ENCODE measurements around the gene UBN1.

UBN1 gene

DNA sequence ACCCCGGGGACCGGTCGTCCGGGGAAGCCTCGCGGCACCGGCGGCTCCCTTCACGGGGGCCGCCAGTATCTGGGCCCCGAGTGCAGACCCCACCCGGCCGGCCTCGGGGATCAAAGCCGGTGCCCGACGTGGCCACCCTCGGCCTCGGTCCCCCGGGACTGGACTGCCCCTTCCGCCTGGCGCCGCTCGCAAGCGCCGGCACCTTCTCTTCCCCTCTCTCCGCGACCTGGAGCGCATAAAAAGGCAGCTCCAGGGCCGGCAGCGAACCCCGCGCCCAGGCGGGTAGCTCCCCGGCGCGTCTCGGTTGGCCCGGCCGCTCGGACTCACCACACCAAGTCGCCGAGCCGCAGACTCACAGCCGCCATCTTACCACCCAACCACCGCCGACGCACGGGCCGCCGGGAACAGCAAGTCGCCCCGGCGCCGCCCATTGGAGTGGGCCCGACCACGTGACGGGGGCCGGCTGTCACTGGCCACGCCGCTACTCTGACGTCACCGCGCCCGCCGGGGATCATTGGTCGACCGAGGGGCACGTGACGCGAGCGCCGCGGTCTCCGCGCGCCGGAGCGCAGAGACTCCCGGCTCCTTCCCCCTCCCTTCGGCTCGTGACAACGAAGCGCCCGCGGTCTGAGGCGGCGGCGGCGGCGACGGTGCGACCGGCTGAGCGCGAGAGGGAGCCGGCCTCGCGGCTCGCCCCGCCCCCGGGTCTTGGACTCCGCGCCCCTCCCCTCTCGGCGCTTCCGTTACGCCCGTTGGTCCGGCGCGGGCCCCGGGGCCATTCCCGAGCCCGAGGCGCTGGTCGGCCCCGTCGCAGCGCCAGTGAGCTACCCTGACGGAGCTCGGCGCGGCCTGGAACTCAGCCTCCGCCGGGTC lies at the start of gene UBN1, which contains the start of gene GLYR1:
Gene UBN1, plus strand, starts transcription at position 581 of the 873 bp plus-strand sequence. CDS start 5,437 bp downstream, outside the sequence.
Gene GLYR1, minus strand, starts transcription at position 388 of the 873 bp plus-strand sequence. Its CDS starts 23 bp downstream, at position 365.
- peak; percentile 99 to 100 for DNase-seq (ENCODE audit: low read depth in 2 of 2)

- DNase-seq (ENCODE audit: low read depth in 2 of 2) = no peak
These were observed 49.5 kb upstream of the UBN1 start for GRCh38 chr16:4797805-4798252.

- no peak for DNase-seq (ENCODE audit: low read depth in 2 of 2)
These were observed 48.8 kb upstream of the UBN1 start for GRCh38 chr16:4798456-4798855.

- DNase-seq (ENCODE audit: low read depth in 2 of 2) = no peak
These were observed 48.0 kb upstream of the UBN1 start for GRCh38 chr16:4799171-4799855.

- no peak for DNase-seq (ENCODE audit: low read depth in 2 of 2)
These were observed 46.8 kb upstream of the UBN1 start for GRCh38 chr16:4800290-4801041.

DNA sequence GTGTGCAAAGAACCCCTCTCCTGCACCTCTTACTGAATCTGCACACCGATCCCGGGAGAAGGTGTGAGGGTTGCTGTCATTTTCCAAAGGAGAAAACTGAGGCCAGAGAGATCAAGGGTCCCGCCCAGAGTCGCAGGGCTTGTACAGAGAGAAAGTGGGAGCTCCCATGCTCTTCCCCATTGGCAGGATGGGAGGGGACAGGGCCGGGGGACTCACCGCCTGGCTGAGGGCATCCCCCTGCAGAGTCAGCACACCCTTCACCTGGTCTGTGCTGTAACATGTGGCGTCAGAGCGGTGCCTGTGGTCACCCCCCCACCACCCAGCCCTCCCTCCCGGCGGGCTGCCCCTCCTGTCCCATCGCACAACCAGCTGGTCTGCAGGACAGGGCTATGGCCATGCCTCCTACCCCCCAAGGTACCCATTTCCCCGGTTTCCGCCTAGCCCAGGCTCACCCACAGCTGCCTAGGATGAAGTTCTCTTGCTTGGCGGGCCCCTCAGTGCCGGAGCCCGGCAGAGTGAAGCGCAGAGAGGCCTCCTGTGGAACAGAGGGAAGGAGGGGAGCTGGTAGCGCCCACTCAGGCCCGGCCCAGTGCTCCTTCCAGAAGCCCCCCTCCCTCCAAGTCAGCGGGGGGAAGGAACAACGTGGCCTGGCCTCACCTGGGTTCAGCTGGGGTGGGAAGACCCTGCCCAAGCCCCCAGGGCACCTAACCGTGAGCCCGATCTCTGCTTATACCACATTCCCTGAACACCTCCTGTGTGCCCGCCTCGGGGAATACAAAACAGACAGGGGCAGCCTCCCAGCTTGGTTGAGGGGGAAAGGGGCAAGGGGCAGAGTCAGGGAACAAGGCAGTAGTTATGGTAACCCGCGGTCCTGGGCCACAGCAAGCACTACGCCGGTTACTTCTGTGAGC lies 46.0 kb upstream of the UBN1 start:
- DNase-seq (ENCODE audit: low read depth in 2 of 2) = no peak

GRCh38 chr16:4801962-4802658 lies 45.2 kb upstream of the UBN1 start, which contains the start of gene ROGDI:
ROGDI (minus strand) TSS chr16:4802633; CDS start chr16:4802571, 62 bp downstream.
- DNase-seq (ENCODE audit: low read depth in 2 of 2) = peak; percentile 41 to 57

- DNase-seq (ENCODE audit: low read depth in 2 of 2) = peak; percentile 71 to 86
These were observed 44.5 kb upstream of the UBN1 start for GRCh38 chr16:4802659-4803287.

GRCh38 chr16:4803401-4803844 lies 43.9 kb upstream of the UBN1 start:
- no peak for DNase-seq (ENCODE audit: low read depth in 2 of 2)

DNA sequence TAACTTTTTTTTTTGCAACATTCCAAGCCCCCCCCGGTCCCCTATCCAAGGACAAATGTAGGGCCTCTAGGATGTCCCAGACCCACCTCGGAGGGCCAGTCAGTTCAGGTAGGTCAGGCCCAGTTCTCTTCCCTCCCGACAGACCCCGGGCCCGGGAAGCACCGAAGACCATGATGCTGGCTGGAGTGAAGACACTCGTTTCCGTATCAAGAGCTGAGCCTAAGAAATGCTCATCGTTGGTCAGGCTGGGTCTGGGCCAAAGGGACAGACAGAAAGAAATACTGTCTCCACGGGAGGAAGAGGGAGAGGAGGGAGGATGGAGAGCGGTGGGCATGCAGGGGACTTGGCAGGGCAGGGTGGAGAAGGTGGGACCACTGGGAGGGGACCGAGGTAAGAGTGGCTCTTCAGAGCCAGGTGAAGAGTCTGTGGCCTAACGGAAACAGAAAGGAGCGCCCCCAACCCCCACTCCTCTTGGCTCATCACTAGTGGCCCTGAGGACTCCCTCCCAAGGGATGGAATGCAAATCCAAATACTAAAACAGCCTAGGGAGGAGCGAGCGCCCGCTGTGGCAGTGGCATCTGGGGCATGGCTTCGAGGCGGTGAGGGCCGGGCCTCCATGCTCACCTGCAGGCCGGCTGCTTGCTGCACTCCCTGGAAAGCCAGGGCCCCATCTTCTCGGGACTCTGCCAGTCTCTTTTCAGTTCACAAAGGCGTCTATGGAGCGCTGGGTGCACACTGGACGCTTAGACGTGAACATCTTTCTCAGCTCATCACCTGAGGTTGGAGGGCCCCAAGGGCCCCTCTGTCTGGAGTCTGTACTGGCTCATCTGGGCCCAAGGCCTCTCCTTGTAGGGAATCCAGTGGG lies 43.2 kb upstream of the UBN1 start:
- DNase-seq (ENCODE audit: low read depth in 2 of 2) = no peak

DNA sequence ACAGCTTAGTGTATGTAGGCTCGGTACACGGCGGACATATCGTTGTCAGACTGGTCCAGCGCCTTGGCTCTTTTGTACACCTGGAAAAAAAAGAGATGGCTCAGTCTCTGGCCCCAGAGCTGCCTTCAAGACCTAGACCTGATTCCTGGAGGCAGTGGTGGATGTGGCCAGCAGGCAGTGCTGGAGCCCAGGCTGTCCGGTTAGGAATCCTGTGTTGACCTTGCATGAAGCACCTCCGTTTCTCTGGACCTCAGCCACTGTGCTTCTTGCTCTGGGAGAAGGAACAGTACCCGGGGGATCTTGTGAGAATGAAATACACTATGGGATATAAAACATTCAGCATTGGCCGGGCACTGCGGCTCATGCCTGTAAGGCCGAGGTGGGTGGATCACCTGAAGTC lies 42.0 kb upstream of the UBN1 start:
- DNase-seq (ENCODE audit: low read depth in 2 of 2) = no peak

DNA sequence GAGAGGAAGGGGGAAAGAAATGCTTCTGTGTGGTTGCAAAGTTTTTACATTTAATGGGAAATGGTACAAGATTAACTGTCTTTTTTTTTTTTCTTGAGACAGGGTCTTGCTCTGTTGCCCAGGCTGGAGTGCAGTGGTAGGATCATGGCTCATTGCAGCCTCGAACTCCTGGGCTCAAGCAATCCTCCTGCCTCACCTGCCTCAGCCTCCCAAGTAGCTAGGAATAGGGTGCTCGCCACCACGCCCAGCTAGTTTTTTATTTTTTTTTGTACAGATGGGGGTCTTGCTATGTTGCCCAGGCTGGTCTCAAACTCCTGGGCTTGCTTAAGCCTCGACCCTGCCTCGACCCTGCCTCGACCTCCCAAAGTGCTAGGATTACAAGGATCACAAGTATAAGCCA lies 41.0 kb upstream of the UBN1 start:
- DNase-seq (ENCODE audit: low read depth in 2 of 2) = no peak

GRCh38 chr16:4811242-4811641 lies 36.0 kb upstream of the UBN1 start:
- no peak for DNase-seq (ENCODE audit: low read depth in 2 of 2)

GRCh38 chr16:4811773-4812172 lies 35.5 kb upstream of the UBN1 start:
- DNase-seq (ENCODE audit: low read depth in 2 of 2) = no peak

GRCh38 chr16:4813251-4814003 lies 33.9 kb upstream of the UBN1 start:
- no peak for DNase-seq (ENCODE audit: low read depth in 2 of 2)

- DNase-seq (ENCODE audit: low read depth in 2 of 2) = no peak
These were observed 33.2 kb upstream of the UBN1 start for GRCh38 chr16:4814046-4814445.

GRCh38 chr16:4814542-4815173 lies 32.6 kb upstream of the UBN1 start:
- DNase-seq (ENCODE audit: low read depth in 2 of 2) = no peak
